Ovary (tissue), 9 donors: ENCODE measurements around the gene CYB5R3. TPM values are rescaled to one million over a fixed set of nuclear protein-coding genes. Genes with fewer than 3 reads are reported as not detected.

Source experiments
- DNase-seq, 5 donors: peaks; one replicate each; pipeline ENCODE4 v3.0.0-alpha.2; 2019 to 2020
- H3K27ac ChIP-seq, 2 donors: fragments of 200-600 bp; one replicate each; pipeline versions ENCODE4 v1.5.1 to v1.8.0; 2019 to 2022
- H3K27me3 ChIP-seq: fragments of 200-600 bp; one replicate; pipeline ENCODE4 v1.8.0; 2022
- H3K36me3 ChIP-seq: fragments of 200-600 bp; sonication (generic); one replicate; pipeline ENCODE4 v1.5.1; 2019
- H3K4me1 ChIP-seq: one replicate; pipeline ENCODE4 v1.8.1; 2013; ENCODE audit warnings: mild to moderate bottlenecking, moderate library complexity; ENCODE audit not compliant: insufficient read depth
- H3K4me3 ChIP-seq: fragments of 200-600 bp; sonication (generic); one replicate; pipeline ENCODE4 v1.5.1; 2017
- H3K9me3 ChIP-seq, 2 donors: fragments of 200-600 bp in 1 of 2; sonication (generic) in 1 of 2; one replicate each; pipeline versions ENCODE4 v1.5.1 to v1.8.1; 2013 to 2019; ENCODE audit warnings: mild to moderate bottlenecking in 1 of 2, moderate library complexity in 1 of 2
- CTCF ChIP-seq, 3 donors: fragments of 450-650 bp in 2 of 3; fragments of 200-600 bp in 1 of 3; IDR thresholded peaks; one replicate each; pipeline versions ENCODE4 v1.5.1 to v1.8.0; 2016 to 2022; ENCODE audit warnings: antibody characterized with exemption in 3 of 3, mild to moderate bottlenecking in 1 of 3
- EP300 ChIP-seq: sonication (generic); formaldehyde crosslinking; IDR thresholded peaks from one replicate; pipeline ENCODE4 v1.6.1; 2017; ENCODE audit warnings: antibody characterized with exemption
- POLR2A ChIP-seq: fragments of 450-650 bp; IDR thresholded peaks from one replicate; pipeline ENCODE4 v1.6.1; 2017; ENCODE audit warnings: antibody characterized with exemption, mild to moderate bottlenecking, moderate library complexity
- WGBS, 3 donors: extraction: QIAGEN DNeasy Blood & Tissue Kit in 1 of 3; methylation state at CpG; one replicate each; pipeline versions ENCODE4 v1.1.5 to v1.1.7; 2013 to 2017; 5-methylcytosine and 5-hydroxymethylcytosine counted together
- intact Hi-C, 4 donors: fragments of 100-400 bp; cut with DNase I; formaldehyde crosslinking; loops; one replicate each; pipeline versions ENCODE4 v1.11.0 to v1.15.1; 2022 to 2023
- polyA plus RNA-seq, 2 donors: library from polyadenylated mRNA; stranded (reverse); fragments of 200-250 nt in 1 of 2; fragments of 350-450 nt in 1 of 2; fragmentation: Illumina TruSeq in 1 of 2; extraction: RNeasy Lipid Tissue Mini Kit (QIAGEN cat#74804) in 1 of 2; gene quantifications; one replicate each; pipeline ENCODE4 v1.2.3, GENCODE V29; 2013 to 2014
- total RNA-seq, 7 donors: library from RNA; depleted of rRNA in 2 of 7; stranded (reverse); fragments of >200 nt in 2 of 7; fragmentation: NEBNext Ultra II Directional in 3 of 7; extraction: Animal tissue kit (Norgen Biotek cat#: 25700) in 3 of 7; gene quantifications; one replicate each; pipeline versions ENCODE4 v1.1.0 to v1.2.4, GENCODE V29; 2016 to 2023
- donor health status: DM: no; HTN: no; CAD: no; lungs with moderate emphysema.
- donor health status: DM: no; HTN: no; CAD: no.
- donor health status: Bipolar disorder and iron deficiency.
- donor health status: DM: yes; HTN: yes; CAD: no.
- donor health status: DM: no; HTN: no; CAD: no.
- donor health status: DM: yes; HTN: yes; CAD: no.

CYB5R3 gene
- total and polyA plus RNA-seq, 9 donors: 56.9 to 279 (median 228) TPM

- intact Hi-C loops: loop anchor here in 1 of 4 donors (10.0 kb wide), 1 partner anchor 240 kb away; no protein-coding TSS in a partner anchor
Measured at GRCh38 chr22:42695294-42695693, 46.1 kb upstream of the CYB5R3 start.

GRCh38 chr22:42693763-42694683 is 44.8 kb upstream of the CYB5R3 start:
- WGBS, 3 donors: 91 to 94% (median 93%) methylated on average over 25 of the region's 25 CpGs
- H3K27ac ChIP-seq: no peak overlapping the region
- H3K36me3 ChIP-seq: no peaks in the 10 kb centered on the region

More at GRCh38 chr22:42695294-42695693, 46.1 kb upstream of the CYB5R3 start:
- H3K36me3 ChIP-seq: no peaks in the 10 kb centered on the region
- no peak for DNase-seq
- no peak for TF ChIP-seq CTCF (IDR thresholded peaks at IDR 0.05)
- TF ChIP-seq EP300: no peak
- no peak for TF ChIP-seq POLR2A
- no peak overlapping the region for H3K27ac ChIP-seq
- peaks cover 8% of the 10 kb centered on the region for H3K4me1 ChIP-seq
- no peaks in the 10 kb centered on the region for H3K27me3 ChIP-seq
- WGBS, 3 donors: 84 to 91% (median 86%) methylated on average over 10 of the region's 10 CpGs
- H3K9me3 ChIP-seq: no peaks in the 10 kb centered on the region
- H3K4me3 ChIP-seq: no peak overlapping the region

GRCh38 chr22:42693055-42693762 is 44.0 kb upstream of the CYB5R3 start:
- intact Hi-C loops: loop anchor here in 1 of 4 donors (10.0 kb wide), 1 partner anchor 242 kb away; no protein-coding TSS in a partner anchor
- Histone ChIP-seq H3K27me3 (no peaks in the 10 kb centered on the region), H3K4me3 (no peak overlapping the region), H3K36me3 (no peaks in the 10 kb centered on the region), H3K9me3 (no peaks in the 10 kb centered on the region), H3K4me1 (peaks cover 8% of the 10 kb centered on the region), H3K27ac (no peak overlapping the region)
- no peak for DNase-seq
- WGBS, 3 donors: 92 to 95% (median 95%) methylated on average over 47 to 51 of the region's 51 CpGs
- TF ChIP-seq EP300: no peak
- no peak for TF ChIP-seq POLR2A
- TF ChIP-seq CTCF (IDR thresholded peaks at IDR 0.05): no peak

More at GRCh38 chr22:42693763-42694683, 44.8 kb upstream of the CYB5R3 start:
- no peak overlapping the region for H3K4me3 ChIP-seq
- H3K27me3 ChIP-seq: no peaks in the 10 kb centered on the region
- peaks cover 9% of the 10 kb centered on the region for H3K4me1 ChIP-seq
- DNase-seq: no peak
- no peaks in the 10 kb centered on the region for H3K9me3 ChIP-seq
- intact Hi-C loops: loop anchor here in 1 of 4 donors (10.0 kb wide), 1 partner anchor 241 kb away; no protein-coding TSS in a partner anchor
- TF ChIP-seq EP300: no peak
- no peak for TF ChIP-seq CTCF (IDR thresholded peaks at IDR 0.05)
- TF ChIP-seq POLR2A: no peak

GRCh38 chr22:42692239-42693054 is 43.3 kb upstream of the CYB5R3 start:
- Histone ChIP-seq H3K36me3 (no peaks in the 10 kb centered on the region), H3K27me3 (no peaks in the 10 kb centered on the region), H3K4me3 (no peak overlapping the region), H3K27ac (no peak overlapping the region), H3K9me3 (no peaks in the 10 kb centered on the region), H3K4me1 (peaks cover 14% of the 10 kb centered on the region)
- intact Hi-C loops: loop anchor here in 1 of 4 donors (10.0 kb wide), 1 partner anchor 242 kb away; no protein-coding TSS in a partner anchor
- TF ChIP-seq POLR2A (no peak), EP300 (no peak), CTCF (IDR thresholded peaks at IDR 0.05) (no peak)
- DNase-seq: no peak
- WGBS, 3 donors: 86 to 90% (median 87%) methylated on average over 31 to 32 of the region's 32 CpGs
